HG03196 (cell line): ENCODE data around the gene KIR2DL4.
"Not testable (repeated sequence)": the region's sequence is repeated elsewhere in the genome, so short reads cannot be mapped to it uniquely, and the experiment has no call there.

Experiments used
- ATAC-seq: cut with Tn5 transposase; IDR thresholded peaks from one replicate; pipeline ENCODE4 v1.9.1; 2021; ENCODE audit not compliant: unreplicated experiment

The KIR2DL4 gene

DNA sequence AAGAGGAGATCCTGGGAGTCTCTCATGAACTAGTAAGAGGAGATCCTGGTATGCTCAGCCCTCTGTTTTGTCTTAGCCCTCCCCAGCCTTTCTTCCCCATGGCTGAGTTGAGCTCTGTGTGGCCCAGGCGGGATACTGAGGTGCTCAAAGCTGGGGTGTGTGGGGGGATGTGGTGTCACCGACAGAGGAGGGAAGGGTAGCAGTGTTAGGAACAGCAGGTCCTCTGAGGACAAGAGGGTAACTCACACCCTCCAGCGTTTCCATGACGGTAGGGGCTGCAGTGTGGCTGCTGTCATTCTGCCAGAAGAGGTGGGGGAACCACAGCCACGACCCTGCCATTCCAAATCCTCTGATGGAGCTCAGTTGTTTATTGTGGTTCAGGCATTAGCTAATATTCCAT, 691 bp downstream of the KIR2DL4 start:
- ATAC-seq: no peak

DNA sequence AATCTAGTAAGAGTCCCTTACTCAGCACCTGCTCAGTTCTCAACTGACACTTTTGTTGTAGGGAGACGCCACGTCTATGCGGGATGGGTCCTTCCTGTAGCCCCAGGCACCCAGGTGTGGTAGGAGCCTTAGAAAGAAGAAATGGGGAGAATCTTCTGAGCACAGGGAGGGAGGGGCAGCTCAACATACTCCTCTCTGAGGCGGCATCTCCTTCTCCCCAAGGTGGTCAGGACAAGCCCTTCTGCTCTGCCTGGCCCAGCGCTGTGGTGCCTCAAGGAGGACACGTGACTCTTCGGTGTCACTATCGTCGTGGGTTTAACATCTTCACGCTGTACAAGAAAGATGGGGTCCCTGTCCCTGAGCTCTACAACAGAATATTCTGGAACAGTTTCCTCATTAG, 1.2 kb downstream of the KIR2DL4 start:
- no peak for ATAC-seq

DNA sequence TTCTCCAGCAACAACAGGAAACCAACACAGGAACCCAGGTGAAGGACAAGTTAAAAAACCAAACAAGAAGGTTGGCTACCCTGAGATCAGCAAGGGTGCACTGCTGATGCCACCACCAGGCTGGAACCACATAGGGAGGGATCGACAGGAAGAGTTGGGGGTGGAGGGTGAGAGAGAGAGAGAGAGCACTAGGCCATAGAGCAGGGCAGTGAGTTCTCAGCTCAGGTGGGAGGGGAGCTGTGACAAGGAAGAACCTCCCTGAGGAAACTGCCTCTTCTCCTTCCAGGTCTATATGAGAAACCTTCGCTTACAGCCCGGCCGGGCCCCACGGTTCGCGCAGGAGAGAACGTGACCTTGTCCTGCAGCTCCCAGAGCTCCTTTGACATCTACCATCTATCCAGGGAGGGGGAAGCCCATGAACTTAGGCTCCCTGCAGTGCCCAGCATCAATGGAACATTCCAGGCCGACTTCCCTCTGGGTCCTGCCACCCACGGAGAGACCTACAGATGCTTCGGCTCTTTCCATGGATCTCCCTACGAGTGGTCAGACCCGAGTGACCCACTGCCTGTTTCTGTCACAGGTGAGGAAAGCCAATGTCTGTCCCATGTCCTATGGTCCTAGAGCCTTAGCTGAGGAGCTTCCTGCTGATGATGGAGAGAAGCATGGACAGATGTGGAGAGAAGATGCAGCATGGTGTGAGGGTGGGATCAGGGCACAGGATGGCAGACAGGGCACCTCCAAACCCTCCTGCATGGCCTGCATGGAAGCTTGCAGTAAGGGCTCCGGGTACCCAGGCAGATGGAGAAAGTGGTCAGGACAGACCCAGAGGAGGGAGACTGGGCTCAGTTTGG, 2.5 kb downstream of the KIR2DL4 start:
- no peak for ATAC-seq

DNA sequence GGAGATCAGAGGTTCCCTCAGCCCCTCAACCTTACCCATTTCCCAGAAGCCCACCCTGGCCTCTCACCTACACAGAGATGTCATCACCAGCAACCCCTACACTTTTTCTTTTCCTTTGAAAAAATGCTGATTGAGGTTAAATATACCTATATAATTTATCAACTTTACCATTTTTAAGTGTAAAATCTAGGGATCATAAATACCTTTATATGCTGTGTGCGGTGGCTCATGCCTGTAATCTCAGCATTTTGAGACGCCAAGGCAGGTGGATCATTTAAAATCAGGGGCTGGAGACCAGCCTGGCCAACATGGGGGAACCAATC, 3.1 kb downstream of the KIR2DL4 start:
- no peak for ATAC-seq

DNA sequence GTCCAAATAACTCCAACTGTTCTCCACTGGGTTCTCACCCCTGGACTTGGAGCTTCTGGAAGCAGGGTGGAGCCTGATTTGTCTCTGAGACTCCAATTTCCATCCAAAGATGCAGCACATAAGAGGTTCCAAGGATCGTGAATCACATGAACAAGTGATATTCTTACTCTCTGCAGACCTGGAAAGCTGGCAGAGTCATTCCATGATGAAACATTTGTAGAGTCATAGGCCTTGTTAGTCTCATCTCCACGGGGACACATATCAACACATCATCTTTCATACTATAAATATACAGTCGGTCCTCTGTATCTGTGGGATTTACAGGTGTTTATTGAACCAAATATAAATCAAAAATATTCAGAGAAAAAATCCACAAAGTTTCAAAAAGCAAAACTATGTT, 11.2 kb downstream of the KIR2DL4 start:
- not testable (repeated sequence) for ATAC-seq

DNA sequence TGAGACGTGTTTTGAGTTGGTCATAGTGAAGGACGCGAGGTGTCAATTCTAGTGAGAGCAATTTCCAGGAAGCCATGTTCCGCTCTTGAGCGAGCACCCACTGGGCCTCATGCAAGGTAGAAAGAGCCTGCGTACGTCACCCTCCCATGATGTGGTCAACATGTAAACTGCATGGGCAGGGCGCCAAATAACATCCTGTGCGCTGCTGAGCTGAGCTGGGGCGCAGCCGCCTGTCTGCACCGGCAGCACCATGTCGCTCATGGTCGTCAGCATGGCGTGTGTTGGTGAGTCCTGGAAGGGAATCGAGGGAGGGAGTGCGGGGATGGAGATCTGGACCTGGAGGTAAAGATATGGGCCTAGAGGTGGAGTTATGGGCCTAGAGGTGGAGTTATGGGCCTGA, 12.8 kb downstream of the KIR2DL4 start, which contains the start of gene KIR3DL1:
Gene KIR3DL1 (plus strand): TSS at position 218 of the 400 bp plus-strand sequence.
- not testable (repeated sequence) for ATAC-seq

DNA sequence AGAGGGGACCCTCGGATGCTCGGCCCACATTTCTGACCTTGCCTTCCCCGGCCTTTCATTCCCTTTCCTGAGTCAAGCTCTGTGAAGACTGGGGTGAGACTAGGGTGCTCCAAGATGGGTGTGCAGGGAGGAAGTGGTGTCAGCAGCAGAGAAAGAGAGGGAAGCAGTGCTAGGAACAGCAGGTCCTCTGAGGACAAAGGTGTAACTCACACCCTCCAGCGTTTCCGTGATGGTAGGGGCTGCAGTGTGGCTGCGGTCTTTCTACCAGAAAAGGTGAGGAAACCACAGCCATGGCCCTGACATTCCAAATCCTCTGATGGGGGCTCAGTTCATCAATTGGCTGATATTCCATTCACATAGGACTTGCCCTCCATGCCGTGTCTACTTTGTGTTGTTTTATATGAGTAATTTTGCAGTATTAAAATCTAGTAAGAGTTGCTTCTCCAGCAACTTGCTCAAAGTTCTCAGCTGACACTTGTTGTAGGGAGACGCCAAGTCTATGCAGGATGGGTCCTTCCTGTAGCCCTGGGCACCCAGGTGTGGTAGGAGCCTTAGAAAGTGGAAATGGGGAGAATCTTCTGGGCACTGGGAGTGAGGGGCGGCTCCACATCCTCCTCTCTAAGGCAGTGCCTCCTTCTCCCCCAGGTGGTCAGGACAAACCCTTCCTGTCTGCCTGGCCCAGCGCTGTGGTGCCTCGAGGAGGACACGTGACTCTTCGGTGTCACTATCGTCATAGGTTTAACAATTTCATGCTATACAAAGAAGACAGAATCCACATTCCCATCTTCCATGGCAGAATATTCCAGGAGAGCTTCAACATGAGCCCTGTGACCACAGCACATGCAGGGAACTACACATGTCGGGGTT, 14.5 kb downstream of the KIR2DL4 start:
- ATAC-seq: no peak

DNA sequence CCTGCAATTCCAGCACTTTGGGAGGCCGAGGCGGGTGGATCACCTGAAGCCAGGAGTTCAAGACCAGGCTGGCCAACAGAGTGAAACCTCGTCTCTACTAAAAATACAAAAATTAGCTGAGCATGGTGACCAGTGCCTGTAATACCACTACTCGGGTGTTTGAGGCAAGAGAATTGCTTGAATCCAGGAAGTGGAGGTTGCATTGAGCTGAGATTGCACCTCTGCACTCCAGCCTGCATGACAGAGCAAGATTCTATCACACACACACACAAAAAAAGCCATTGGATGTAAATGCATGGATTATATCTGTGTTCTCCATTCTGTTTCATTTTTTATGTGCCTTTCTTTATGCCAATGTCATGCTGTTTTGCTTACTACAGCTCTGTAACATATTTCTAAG, 21.0 kb downstream of the KIR2DL4 start:
- not testable (repeated sequence) for ATAC-seq

DNA sequence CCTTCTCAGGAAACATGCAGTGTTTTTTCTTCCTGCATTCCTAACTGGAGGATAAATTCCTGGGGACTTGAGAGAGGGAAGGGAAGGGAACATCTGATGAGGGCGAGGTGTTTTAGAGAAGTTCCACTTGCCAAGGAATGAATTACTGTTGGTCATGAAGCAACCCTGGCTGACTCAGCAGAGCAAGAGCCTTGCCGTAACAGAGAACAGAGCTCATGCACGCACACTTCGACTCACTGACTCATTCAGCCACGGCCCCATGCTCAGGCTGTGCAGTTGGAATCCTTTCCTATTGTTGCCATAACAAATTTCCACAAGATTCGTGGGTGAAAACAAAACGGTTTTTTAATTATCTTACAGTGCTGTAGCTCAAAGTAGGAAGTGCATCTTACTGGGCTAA, 21.9 kb downstream of the KIR2DL4 start:
- ATAC-seq: not testable (repeated sequence)

DNA sequence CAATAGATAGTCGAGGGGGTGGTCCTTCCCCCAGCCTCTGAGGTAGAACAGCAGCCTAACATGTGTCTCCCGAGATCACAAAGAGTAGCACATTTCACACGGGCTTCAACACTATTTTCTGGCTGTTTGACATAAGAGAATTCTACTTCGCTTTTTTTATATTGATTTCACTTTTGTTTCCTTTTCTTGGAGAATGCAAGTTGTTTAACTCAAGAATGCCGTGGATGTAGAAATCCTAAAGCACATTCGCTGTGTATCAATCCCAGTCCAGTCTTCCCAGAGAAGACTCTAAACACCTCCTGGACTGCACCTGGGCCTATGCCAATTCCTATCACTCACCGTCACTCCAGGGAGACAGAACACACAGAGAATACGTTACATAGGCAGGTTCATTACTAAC, 24.7 kb downstream of the KIR2DL4 start:
- not testable (repeated sequence) for ATAC-seq

DNA sequence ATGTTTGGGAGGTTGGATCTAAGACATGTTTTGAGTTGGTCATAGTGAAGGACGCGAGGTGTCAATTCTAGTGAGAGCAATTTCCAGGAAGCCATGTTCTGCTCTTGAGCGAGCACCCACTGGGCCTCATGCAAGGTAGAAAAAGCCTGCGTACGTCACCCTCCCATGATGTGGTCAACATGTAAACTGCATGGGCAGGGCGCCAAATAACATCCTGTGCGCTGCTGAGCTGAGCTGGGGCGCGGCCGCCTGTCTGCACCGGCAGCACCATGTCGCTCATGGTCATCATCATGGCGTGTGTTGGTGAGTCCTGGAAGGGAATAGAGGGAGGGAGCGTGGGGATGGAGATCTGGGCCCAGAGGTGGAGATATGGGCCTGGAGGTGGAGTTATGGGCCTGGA, 29.1 kb downstream of the KIR2DL4 start, which contains the start of gene KIR2DS4:
Gene KIR2DS4 (plus strand): TSS at position 181 of the 400 bp plus-strand sequence.
- not testable (repeated sequence) for ATAC-seq

DNA sequence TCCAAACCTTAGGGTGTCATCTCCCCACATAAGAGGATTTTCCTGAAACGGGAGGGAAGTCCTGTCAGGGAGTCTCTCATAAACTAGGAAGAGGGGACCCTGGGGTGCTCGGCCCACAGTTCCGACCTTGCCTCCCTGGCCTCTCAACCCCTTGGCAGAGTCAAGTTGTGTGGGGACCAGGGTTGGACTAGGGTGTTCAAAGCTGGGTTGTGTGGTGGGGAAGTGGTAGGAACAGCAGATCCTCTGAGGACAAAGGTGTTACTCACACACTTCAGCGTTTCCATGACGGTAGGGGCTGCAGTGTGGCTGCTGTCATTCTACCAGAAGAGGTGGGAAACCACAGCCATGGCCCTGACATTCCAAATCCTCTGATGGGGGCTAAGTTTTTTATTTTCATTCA, 31.7 kb downstream of the KIR2DL4 start:
- not testable (repeated sequence) for ATAC-seq

DNA sequence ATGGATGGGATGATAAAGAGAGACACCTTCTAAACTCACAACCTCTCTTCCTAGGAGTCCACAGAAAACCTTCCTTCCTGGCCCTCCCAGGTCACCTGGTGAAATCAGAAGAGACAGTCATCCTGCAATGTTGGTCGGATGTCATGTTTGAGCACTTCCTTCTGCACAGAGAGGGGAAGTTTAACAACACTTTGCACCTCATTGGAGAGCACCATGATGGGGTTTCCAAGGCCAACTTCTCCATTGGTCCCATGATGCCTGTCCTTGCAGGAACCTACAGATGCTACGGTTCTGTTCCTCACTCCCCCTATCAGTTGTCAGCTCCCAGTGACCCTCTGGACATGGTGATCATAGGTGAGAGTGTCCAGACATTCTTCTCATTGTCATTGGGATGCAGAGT, 34.1 kb downstream of the KIR2DL4 start:
- not testable (repeated sequence) for ATAC-seq

DNA sequence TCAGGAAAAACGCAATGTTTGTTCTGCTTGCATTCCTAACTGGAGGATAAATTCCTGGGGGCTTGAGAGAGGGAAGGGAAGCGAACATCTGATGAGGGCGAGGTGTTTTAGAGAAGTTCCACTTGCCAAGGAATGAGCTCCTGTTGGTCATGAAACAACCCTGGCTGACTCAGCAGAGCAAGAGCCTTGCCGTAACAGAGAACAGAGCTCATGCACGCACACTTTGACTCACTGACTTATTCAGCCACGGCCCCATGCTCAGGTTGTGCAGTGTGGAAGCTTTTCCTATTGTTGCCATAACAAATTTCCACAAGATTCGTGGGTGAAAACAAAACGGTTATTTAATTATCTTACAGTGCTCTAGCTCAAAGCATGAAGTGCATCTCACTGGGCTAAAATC, 39.8 kb downstream of the KIR2DL4 start:
- not testable (repeated sequence) for ATAC-seq

DNA sequence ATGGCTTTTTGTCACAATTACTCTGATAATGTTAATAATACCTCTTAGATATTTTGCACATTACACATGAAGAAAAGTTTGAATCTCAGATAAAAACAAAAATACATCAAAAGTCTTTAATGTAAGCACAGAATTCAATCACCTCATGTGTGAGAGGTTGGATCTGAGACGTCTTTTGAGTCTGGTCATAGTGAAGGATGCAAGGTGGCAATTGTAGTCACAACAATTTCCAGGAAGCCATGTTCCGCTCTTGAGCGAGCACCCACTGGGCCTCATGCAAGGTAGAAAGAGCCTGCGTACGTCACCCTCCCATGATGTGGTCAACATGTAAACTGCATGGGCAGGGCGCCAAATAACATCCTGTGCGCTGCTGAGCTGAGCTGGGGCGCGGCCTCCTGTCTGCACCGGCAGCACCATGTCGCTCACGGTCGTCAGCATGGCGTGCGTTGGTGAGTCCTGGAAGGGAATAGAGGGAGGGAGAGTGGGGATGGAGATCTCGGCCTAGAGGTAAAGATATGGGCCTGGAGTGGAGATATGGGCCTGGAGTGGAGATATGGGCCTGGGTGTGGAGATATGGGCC, 46.7 kb downstream of the KIR2DL4 start, which contains the start of gene KIR3DL2:
Gene KIR3DL2 (plus strand): TSS at position 383 of the 580 bp plus-strand sequence. CDS start 33 bp downstream, at position 416.
- not testable (repeated sequence) for ATAC-seq

DNA sequence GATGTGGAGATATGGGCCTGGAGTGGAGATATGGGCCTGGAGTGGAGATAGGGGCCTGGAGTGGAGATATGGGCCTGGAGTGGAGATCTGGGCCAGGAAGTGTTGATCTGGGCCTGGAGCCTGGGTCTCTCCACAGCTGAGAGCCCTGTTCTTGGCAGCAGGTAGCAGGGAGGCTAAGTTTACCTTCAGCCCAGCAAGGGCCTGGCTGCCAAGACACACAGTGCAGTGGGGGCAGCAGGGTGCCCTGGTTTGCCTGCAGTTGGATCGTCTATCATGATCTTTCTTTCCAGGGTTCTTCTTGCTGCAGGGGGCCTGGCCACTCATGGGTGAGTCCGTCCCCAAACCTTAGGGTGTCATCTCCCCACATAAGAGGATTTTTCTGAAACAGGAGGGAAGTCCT, 47.5 kb downstream of the KIR2DL4 start:
- no peak for ATAC-seq

DNA sequence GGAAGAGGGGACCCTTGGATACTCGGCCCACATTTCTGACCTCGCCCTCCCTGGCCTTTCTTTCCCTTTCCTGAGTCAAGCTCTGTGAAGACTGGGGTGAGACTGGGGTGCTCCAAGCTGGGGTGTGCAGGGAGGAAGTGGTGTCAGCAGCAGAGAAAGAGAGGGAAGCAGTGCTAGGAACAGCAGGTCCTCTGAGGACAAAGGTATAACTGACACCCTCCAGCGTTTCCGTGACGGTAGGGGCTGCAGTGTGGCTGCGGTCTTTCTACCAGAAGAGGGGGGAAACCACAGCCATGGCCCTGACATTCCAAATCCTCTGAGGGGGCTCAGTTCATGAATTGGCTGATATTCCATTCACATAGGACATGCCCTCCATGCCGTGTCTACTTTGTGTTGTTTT, 47.9 kb downstream of the KIR2DL4 start:
- ATAC-seq: no peak

DNA sequence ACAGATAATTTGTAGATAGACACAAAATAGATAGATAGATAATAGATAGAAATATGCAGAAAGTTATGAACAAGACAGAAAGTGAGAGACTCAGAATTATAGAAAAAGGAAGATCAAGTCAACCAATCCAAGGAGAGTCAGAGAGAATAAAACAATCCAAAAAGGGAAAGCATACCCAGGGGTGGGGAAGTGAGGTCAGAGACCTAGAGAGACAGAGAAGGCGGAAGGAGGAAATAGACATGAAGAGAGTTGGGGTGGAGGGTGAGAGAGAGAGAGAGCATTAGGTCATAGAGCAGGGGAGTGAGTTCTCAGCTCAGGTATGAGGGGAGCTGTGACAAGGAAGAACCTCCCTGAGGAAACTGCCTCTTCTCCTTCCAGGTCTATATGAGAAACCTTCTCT, 51.8 kb downstream of the KIR2DL4 start:
- not testable (repeated sequence) for ATAC-seq

DNA sequence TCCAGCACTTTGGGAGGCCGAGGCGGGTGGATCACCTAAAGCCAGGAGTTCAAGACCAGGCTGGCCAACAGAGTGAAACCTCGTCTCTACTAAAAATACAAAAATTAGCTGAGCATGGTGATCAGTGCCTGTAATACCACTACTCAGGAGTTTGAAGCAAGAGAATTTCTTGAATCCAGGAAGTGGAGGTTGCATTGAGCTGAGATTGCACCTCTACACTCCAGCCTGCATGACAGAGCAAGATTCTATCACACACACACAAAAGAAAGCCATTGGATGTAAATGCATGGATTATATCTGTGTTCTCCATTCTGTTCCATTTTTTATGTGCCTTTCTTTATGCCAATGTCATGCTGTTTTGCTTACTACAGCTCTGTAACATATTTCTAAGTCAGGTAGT, 55.1 kb downstream of the KIR2DL4 start:
- not testable (repeated sequence) for ATAC-seq

DNA sequence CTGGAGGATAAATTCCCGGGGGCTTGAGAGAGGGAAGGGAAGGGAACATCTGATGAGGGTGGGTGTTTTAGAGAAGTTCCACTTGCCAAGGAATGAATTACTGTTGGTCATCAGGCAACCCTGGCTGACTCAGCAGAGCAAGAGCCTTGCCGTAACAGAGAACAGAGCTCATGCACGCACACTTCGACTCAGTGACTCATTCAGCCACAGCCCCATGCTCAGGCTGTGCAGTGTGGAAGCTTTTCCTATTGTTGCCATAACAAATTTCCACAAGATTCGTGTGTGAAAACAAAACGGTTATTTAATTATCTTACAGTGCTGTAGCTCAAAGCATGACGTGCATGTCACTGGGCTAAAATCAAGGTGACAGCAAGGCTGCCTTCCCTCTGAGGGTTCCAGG, 56.0 kb downstream of the KIR2DL4 start:
- not testable (repeated sequence) for ATAC-seq

DNA sequence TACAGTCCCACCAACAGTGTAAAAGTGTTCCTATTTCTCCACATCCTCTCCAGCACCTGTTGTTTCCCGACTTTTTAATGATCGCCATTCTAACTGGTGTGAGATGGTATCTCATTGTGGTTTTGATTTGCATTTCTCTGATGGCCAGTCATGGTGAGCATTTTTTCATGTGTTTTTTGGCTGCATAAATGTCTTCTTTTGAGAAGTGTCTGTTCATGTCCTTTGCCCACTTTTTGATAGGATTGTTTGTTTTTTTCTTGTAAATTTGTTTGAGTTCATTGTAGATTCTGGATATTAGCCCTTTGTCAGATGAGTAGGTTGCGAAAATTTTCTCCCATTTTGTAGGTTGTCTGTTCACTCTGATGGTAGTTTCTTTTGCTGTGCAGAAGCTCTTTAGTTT, 60.0 kb downstream of the KIR2DL4 start:
- not testable (repeated sequence) for ATAC-seq
